ENCODE results near the gene NANOS3.
"Not testable (repeated sequence)": the region's sequence is repeated elsewhere in the genome, so short reads cannot be mapped to it uniquely, and the experiment has no call there.

NANOS3 gene

DNA sequence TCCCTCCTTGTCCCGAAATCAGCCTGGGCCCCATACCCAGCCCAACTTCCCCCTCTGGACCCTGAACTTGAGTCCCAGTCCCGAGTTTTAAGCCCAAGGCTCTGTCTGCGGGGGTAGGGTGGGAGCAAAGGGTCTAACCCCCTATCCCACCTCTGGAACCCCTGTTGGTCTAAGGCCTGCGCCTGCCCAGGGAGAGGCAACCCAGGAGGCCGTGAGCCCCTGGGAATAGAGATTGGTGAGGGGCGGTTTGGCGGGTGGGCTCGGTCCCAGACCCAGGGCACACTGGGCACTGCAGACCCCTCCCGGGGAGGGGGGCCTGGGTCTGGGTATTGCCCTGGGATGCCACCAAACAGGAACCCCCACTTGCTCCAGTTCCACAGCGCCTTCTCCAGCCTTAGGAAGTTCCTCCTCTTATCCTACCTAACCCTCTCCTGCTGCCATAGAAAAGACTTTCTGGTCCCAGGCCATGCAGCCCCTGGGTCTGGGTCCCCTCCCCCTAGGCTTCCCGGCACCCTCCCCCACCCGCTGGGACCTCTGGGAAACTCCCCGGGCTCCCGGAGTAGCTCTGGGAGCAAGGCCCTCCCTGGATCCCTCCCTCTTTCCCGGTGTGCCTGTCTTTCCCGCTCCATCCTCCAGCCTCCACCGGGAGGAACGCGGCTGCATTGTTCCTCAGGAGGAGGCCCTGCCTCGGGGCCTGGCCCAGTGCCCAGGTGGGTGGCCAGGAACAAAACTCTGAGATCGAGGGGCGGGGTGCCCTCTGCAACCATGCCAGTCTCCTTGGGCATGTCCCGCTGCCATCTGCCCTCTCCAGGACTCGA lies 33.6 kb upstream of the NANOS3 start:
- FAIRE-seq = no peak

DNA sequence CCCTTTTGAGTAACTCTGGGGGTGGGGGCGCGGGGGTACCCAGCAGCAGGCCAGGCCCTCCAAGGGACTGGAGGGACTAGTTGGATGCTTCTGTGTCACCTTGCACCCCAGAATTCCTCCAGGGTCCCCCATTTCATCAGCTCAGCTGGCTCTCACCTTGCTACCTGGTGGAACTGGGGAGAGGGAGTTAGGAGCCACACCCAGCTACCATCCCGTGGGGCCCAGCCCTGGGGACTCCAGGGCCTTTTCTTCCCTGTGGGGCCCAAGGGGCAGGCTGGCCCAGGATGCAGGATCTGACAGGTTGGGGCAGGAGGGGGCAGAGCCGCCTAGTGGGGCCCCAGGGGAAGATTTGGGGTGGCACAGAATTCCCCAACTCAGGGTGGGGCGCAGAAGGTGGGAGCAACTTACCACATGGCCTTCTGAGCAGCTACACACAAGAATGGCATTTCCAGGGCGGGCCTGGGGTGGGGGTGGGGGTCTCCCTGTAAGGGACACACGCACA lies 32.8 kb upstream of the NANOS3 start:
- FAIRE-seq = no peak

DNA sequence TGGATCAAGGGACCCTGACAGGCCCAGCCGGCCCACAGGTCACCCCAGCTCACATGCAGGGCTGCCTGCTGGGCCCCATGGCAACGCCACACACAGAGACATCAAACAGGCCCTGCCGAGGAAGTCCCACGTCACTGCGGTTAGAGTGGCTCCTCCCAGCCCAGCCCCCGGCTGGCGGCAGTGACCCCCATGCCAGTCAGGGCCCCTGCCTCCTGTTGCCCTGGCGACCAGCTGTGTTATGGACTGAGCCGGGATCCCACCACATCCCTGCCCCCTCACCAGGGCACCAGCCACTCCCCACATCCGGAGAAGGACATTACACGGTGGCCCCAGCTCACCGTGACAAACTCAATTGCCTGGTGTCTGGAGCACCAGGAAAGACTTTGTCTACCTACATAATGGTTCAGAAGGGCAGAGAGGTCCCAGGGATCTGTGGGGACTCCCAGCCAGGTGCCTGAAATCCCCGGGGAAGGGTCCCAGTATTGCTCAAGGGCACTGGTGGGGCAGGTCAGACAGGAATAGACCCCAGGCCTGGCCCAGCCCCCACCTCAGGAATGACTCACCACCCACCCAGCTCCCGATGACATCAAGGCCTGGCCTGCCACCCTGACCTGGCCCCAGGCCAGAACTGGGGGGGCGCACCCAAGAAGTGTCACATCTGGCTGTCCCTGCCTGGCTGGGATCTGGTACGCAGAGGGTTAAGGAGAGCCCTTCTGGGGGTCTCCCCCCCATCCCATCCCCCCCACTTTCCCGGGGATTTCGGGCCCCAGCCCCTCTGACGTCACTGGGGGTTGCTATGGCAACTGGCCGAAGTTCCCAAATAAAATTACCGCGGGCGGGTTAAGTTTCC lies 30.2 kb upstream of the NANOS3 start:
- FAIRE-seq = no peak

GRCh38 chr19:13847407-13848339 lies 29.3 kb upstream of the NANOS3 start:
- no peak for FAIRE-seq

DNA sequence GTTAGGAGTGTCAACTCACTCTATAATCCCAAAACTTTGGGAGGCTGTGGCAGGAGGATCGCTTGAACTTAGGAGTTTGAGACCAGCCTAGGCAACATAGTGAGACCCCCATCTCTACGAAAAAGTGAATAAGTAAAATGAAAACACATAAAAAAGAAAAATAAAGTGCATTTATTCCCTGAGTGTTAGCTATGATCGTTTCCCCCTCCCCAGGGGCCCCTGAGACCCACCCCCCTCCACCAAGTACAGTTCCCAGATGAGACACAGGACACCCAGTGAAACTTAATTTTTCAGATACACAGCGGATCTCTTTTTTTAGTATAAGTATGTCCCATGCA lies 28.6 kb upstream of the NANOS3 start:
- FAIRE-seq = no peak

DNA sequence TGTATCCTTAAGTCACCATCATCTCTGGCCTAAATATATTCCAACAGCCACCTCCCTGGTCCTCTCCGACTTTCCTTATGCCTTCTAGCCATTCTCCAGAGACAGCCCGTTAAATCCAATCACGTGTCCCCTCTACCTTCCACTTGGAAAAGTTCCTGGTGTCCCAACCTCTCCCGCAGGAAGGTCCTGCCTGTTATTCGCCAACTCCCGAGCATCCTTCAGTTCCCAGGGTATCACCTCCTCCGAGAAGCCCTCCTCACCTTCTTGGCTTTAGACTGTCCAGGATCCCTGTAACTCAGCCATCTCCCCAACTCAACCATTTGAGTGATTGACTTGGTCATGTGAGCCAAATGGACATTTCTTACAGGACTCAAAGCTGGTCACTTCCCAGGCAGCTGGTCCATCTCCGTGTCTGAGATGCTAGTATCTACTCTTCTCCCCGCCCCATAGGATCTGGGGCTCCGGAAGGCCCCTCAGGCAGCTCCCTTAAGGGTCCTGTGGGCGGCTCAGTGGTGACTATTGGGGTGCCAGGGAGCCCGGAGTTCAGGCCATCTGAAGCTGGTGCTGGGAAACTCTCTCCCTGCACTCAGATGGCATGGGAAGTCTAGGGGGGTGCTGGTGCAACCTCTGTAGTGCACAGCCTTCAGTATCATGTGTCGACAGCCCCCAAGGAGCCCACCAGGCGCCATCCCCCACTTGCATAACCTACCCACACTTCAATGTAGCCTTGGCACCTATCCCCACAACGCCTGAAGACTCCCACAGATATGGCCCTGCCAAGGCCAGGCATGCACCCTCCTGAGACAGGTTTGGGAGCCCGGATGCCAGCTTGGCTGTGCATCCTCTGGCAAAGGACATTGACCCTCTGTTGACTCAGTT lies 27.9 kb upstream of the NANOS3 start:
- no peak for FAIRE-seq

DNA sequence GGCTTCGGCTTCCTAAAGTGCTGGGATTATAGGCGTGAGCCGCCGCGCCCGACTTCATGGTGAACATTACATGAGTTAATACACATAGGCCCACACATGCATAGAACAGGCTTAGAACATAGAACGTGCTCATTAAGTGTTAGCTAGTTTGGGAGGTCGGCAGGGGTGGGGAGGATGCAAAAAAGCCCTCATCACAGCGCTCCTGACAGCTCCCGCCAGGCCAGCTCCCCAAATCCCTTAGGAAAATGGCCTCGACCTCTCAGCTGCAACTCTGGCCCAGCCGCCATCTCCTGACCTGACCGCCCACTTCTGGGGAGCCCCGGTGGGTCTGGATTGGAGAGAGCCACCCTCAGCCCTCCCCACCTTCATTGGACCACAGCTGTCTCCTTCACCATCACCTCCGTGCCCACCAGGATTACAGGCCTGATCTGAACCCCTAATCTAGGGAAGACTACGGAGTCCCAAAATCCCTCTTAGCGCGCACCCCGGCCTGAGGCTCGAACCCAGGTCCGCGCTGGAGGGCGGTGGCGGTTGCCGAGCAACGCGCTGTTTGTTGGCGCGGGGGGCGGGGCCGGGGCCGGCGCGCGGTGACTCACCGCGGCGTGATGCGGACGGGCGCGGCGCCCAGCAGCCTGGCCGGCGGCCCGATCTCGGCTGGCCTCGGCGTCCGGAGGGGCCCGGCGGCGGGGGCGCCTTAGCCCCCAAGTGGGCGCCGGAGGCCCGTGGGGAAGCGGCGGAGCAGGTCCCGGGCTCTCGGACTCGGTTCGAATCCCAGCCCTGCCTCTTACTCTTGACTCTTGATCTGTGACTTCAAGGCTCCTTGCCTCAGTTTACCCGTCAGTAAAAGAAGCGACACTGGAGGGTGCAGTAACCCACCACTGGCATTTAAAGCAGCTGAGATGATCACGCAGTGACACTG lies 26.7 kb upstream of the NANOS3 start:
- no peak for FAIRE-seq

GRCh38 chr19:13850910-13851733 lies 25.8 kb upstream of the NANOS3 start:
- FAIRE-seq = no peak

DNA sequence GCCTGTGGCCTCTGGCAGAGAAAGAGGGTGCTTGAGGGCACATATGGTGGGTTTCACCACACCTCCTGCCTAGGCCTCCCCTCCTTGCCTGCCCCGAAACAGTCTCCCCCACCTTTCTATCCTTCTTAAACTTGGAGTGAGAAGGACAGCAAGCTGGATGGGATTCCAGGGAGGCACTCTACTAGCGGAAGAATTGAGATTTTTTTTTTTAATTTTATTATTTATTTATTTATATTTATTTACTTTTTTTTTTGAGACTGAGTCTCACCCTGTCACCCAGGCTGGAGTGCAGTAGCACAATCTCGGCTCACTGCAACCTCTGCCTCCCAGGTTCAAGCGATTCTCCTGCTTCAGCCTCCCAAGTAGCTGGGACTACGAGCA lies 25.2 kb upstream of the NANOS3 start:
- FAIRE-seq = not testable (repeated sequence)

DNA sequence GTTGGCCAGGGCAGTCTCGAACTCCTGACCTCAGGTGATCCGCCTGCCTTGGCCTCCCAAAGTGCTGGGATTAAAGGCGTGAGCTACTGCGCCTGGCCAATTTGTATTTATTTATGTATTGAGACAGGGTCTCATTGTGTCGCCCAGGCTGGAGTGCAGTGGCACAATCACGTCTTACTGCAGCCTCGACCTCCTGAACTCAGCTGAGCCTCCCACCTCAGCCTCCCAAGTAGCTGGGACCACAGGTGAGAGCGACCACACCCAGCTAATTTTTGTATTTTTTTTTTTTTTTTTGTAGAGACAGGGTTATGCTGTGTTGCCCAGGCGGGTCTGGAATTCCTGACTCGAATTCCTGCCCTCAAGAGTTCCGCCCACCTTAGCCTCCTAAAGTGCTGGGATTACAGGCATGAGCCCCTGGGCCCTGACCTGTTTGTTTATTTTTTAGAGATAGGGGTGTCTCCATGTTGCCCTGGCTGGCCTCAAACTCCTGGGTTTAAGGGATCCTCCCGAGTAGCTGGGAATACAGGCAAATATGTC lies 24.7 kb upstream of the NANOS3 start:
- not testable (repeated sequence) for FAIRE-seq

GRCh38 chr19:13856497-13856896 lies 20.4 kb upstream of the NANOS3 start:
- FAIRE-seq = no peak

DNA sequence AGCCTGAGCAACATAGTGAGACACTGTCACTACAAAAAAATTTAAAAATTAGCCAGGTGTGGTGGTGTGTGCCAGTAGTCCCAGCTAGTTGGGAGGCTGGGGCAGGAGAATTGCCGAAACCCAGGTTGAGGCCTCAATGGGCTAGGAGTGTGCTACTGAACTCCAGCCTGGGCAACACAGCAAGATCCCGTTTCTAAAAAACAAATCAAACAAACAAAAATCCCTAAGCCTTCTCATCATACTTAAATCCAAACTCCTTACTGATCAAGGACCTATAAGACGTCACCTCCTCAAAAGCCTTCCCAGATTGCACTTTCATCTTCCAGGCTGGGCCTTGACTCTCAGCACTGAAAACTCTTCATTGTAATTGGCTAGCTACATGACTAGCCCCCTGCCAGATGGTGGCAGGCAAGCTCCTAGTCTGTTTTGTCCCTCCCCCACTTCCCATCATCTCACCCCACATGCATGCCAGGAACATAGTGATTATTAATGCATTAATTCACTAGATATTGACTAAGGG lies 17.5 kb upstream of the NANOS3 start:
- no peak for FAIRE-seq

- FAIRE-seq = no peak
These were observed 16.1 kb upstream of the NANOS3 start for GRCh38 chr19:13860679-13861391.

DNA sequence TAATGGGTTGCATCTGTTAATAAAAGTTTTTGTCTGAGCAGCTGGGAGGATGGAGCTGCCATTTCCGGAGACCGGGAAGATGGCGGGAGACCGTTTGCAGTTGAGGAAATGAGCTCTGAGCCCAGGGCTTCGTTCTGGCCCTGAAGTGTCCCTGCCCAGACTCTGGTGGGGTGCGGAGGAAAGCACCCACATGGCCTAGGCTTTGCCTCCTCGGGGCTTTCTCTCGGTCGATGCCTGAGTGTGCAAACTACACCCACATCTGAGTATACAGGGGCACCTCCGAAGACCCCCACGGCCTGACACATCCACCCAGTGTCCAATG lies 15.6 kb upstream of the NANOS3 start:
- FAIRE-seq = no peak

GRCh38 chr19:13861714-13862531 lies 15.0 kb upstream of the NANOS3 start:
- no peak for FAIRE-seq

DNA sequence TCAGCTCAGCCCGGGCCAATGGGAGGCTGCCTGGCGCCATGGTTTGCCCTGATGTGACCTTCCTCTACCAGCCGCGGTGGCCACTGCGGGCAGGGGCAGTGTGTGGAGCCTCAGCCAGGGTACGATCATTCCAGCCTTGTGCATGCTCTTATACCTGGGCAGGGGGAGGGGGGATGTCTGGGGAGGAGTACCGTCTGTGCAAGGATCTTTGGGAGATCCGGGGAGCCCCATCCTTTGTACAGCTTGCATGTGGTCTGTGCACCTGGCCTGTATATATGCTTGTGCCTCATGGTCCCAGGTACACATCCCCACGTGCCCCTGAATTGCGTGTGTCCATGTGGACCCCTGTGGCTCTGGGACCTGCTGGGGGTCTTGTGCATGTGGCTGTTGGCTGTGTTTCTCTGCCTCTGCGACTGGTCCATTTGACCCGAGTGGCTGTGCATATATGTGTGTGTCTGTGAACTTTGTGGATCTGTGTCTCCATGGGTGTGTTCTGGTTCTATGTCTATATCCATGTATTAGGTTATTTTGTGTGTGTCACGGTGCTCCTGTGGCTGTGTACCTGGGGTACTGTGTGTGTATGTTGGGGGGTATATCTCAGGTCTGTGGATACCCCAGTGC lies 12.8 kb upstream of the NANOS3 start:
- FAIRE-seq = no peak

Data from islet of Langerhans (tissue), 1 donor.